K562 (cell line): Measurements from ENCODE around the gene RNF32. TPM values are rescaled to one million over a fixed set of nuclear protein-coding genes. Genes with fewer than 3 reads are reported as not detected.

ENCODE experiments used
- ETV1 ChIP-seq: fragments of 450-650 bp; conservative IDR thresholded peaks from 2 replicates; pipeline ENCODE4 v1.6.1; 2016; ENCODE audit warnings: missing genetic modification characterization, control low read depth, low read depth, missing compliant biosample characterization
- ETV5 ChIP-seq: sonication (generic); formaldehyde crosslinking; IDR thresholded peaks from 2 replicates; pipeline ENCODE4 v1.4.0; 2020; ENCODE audit warnings: low read depth, mild to moderate bottlenecking, missing genetic modification reagents
- GTF2B ChIP-seq: IDR thresholded peaks from 2 replicates; pipeline ENCODE4 v1.6.1; 2011; ENCODE audit not compliant: insufficient read length; ENCODE audit errors: extremely low read depth
- KAT2B ChIP-seq: IDR thresholded peaks from one replicate; pipeline ENCODE4 v1.6.1; 2012; ENCODE audit warnings: low read depth, mild to moderate bottlenecking, control low read depth, inconsistent platforms, low read length, moderate library complexity
- KLF16 ChIP-seq: IDR thresholded peaks from 2 replicates; pipeline ENCODE4 v1.6.1; 2016; ENCODE audit warnings: antibody characterized with exemption
- L3MBTL2 ChIP-seq: fragments of 450-650 bp; IDR thresholded peaks from 2 replicates; pipeline ENCODE4 v1.6.1; 2016; ENCODE audit warnings: mild to moderate bottlenecking, moderate library complexity
- MGA ChIP-seq: fragments of 450-650 bp; IDR thresholded peaks from 2 replicates; pipeline ENCODE4 v1.6.1; 2016; ENCODE audit warnings: mild to moderate bottlenecking, moderate library complexity
- RAD51 ChIP-seq: fragments of 450-650 bp; IDR thresholded peaks from 2 replicates; pipeline ENCODE4 v1.7.1; 2016; ENCODE audit warnings: low read depth, mild to moderate bottlenecking, borderline replicate concordance
- RB1 ChIP-seq: fragments of 450-650 bp; IDR thresholded peaks from 2 replicates; pipeline ENCODE4 v1.6.1; 2017; ENCODE audit warnings: low read depth, mild to moderate bottlenecking
- SMC3 ChIP-seq: conservative IDR thresholded peaks from 2 replicates; pipeline ENCODE4 v1.6.1; 2011; ENCODE audit warnings: low read depth, low read length, improper control_type of control experiment; ENCODE audit not compliant: insufficient read depth
- polyA plus RNA-seq, 8 experiments: library from polyadenylated mRNA; depleted of rRNA in 4 of 8; stranded (reverse) in 5 of 8; unstranded in 3 of 8; fragments of >200 nt; fragmentation: Nextera tagmentation in 2 of 8; fragmentation: Illumina TruSeq in 1 of 8; extraction: Ambion mirVana in 2 of 8; extraction: Trizol in 1 of 8; gene quantifications; 2 replicates each; pipeline versions ENCODE4 v1.2.1 to v1.2.3, GENCODE V29; 2011 to 2014; ENCODE audit warnings: inconsistent platforms in 1 of 8, missing spikeins in 1 of 8
- total RNA-seq, 7 experiments: library from RNA; depleted of rRNA in 6 of 7; stranded (reverse); fragments of >200 nt in 6 of 7; fragmentation: Illumina TruSeq in 2 of 7; extraction: Trizol in 2 of 7; gene quantifications; 2 replicates each; pipeline versions ENCODE4 v1.2.1 to v1.2.3, GENCODE V29; 2011 to 2021; ENCODE audit warnings: low replicate concordance in 1 of 7
- TF ChIP-seq, protein P1 (sequence below): sonication (generic); formaldehyde crosslinking; IDR thresholded peaks from 2 replicates; pipeline ENCODE4 v1.5.0; 2020; ENCODE audit warnings: missing genetic modification reagents
- TF ChIP-seq, protein P2 (sequence below): sonication (generic); formaldehyde crosslinking; IDR thresholded peaks from 2 replicates; pipeline ENCODE4 v1.8.0; 2022; ENCODE audit warnings: missing genetic modification reagents, mild to moderate bottlenecking, moderate library complexity, borderline replicate concordance

Gene RNF32
- total and polyA plus RNA-seq, 9 of the 15 experiments (the other 6 are each of a cell fraction or from before 2014, with no cell fraction given): 2.6 to 7.0 (median 4.6) TPM

GRCh38 chr7:156650042-156650441, 9.5 kb downstream of the RNF32 start (continued):
- TF ChIP-seq MGA: no peak
- TF ChIP-seq KAT2B: no peak
- TF ChIP-seq RAD51: peak; percentile 48; the same call in 1 of the 2 replicates
- peak; percentile 81 for TF ChIP-seq SMC3
- TF ChIP-seq, protein P1, sequence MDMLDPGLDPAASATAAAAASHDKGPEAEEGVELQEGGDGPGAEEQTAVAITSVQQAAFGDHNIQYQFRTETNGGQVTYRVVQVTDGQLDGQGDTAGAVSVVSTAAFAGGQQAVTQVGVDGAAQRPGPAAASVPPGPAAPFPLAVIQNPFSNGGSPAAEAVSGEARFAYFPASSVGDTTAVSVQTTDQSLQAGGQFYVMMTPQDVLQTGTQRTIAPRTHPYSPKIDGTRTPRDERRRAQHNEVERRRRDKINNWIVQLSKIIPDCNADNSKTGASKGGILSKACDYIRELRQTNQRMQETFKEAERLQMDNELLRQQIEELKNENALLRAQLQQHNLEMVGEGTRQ (CRISPR knock-in tag): peak; percentile 49; the same call in 1 of the 2 replicates
- TF ChIP-seq, protein P2, sequence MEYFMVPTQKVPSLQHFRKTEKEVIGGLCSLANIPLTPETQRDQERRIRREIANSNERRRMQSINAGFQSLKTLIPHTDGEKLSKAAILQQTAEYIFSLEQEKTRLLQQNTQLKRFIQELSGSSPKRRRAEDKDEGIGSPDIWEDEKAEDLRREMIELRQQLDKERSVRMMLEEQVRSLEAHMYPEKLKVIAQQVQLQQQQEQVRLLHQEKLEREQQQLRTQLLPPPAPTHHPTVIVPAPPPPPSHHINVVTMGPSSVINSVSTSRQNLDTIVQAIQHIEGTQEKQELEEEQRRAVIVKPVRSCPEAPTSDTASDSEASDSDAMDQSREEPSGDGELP (CRISPR knock-in tag): peak; percentile 22; the same call in 1 of the 2 replicates
- TF ChIP-seq L3MBTL2: 0 out of 2 replicates have a peak, but pooled peaks have one; percentile 20
- peak; percentile 65 for TF ChIP-seq ETV5 (CRISPR knock-in tag)
- no peak for TF ChIP-seq GTF2B
- peak; percentile 77 for TF ChIP-seq ETV1
- TF ChIP-seq RB1: peak; percentile 52; the same call in 1 of the 2 replicates
- TF ChIP-seq KLF16: 0 out of 2 replicates have a peak, but pooled peaks have one; percentile 52
